K562 (cell line): ENCODE data around the gene VPS45. TPM values are rescaled to one million over a fixed set of nuclear protein-coding genes. Genes with fewer than 3 reads are reported as not detected.

ENCODE experiments used
- CTCF ChIP-seq, 3 experiments: IDR thresholded peaks in 2 of 3; conservative IDR thresholded peaks in 1 of 3; 2 replicates each; pipeline ENCODE4 v1.5.1; 2011 to 2012; ENCODE audit warnings: low read length in 3 of 3, mild to moderate bottlenecking in 3 of 3, control low read depth in 2 of 3, improper control_type of control experiment in 1 of 3, inconsistent platforms in 1 of 3, low read depth in 1 of 3, mixed read lengths in 1 of 3, moderate library complexity in 1 of 3; ENCODE audit not compliant: insufficient read depth in 2 of 3
- HLTF ChIP-seq: fragments of 450-650 bp; IDR thresholded peaks from 2 replicates; pipeline ENCODE4 v1.6.1; 2016
- SNRNP70 ChIP-seq: fragments of 200-400 bp; formaldehyde crosslinking; optimal IDR thresholded peaks from 2 replicates; pipeline ENCODE3; 2017; ENCODE audit warnings: low read depth, low read length
- ZNF384 ChIP-seq: IDR thresholded peaks from 2 replicates; pipeline ENCODE4 v1.6.1; 2012; ENCODE audit warnings: low read depth, low read length, improper control_type of control experiment
- polyA plus RNA-seq, 8 experiments: library from polyadenylated mRNA; depleted of rRNA in 4 of 8; stranded (reverse) in 5 of 8; unstranded in 3 of 8; fragments of >200 nt; fragmentation: Nextera tagmentation in 2 of 8; fragmentation: Illumina TruSeq in 1 of 8; extraction: Ambion mirVana in 2 of 8; extraction: Trizol in 1 of 8; gene quantifications; 2 replicates each; pipeline versions ENCODE4 v1.2.1 to v1.2.3, GENCODE V29; 2011 to 2014; ENCODE audit warnings: inconsistent platforms in 1 of 8, missing spikeins in 1 of 8
- total RNA-seq, 7 experiments: library from RNA; depleted of rRNA in 6 of 7; stranded (reverse); fragments of >200 nt in 6 of 7; fragmentation: Illumina TruSeq in 2 of 7; extraction: Trizol in 2 of 7; gene quantifications; 2 replicates each; pipeline versions ENCODE4 v1.2.1 to v1.2.3, GENCODE V29; 2011 to 2021; ENCODE audit warnings: low replicate concordance in 1 of 7
- TF ChIP-seq, protein P1 (sequence below): IDR thresholded peaks from 2 replicates; pipeline ENCODE4 v1.6.1; 2011; ENCODE audit warnings: borderline replicate concordance, low read depth, mild to moderate bottlenecking, moderate library complexity, low read length; ENCODE audit not compliant: insufficient read depth, poor library complexity, severe bottlenecking
- TF ChIP-seq, protein P2 (sequence below): IDR thresholded peaks from 2 replicates; pipeline ENCODE4 v1.6.1; 2012; ENCODE audit warnings: low read depth, low read length, improper control_type of control experiment, borderline replicate concordance
- TF ChIP-seq, protein P3 (sequence below): IDR thresholded peaks from 2 replicates; pipeline ENCODE4 v1.6.1; 2016; ENCODE audit warnings: missing genetic modification characterization, missing compliant biosample characterization

VPS45 gene
- total and polyA plus RNA-seq, 9 of the 15 experiments (the other 6 are each of a cell fraction or from before 2014, with no cell fraction given), result 17.9 to 48.2 (median 34.4) TPM

DNA sequence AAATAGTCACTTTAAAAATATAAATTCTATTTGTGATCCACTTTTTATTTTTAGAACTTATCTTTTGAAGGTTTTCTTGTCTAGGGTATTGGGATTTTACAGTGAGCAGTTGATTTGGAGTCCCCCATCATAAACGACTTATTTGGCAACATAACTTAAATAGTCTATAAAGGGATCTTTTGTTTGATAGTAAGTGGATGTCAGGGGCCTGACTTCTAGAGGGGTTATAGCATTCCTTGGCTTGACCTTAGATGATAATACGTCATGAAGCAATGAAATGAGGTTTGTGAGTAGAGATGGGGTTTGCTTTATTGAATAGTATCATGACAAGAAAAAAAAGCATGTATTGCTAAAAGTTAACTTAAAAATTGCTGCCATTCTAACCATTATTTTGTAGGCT is 17.8 kb downstream of the VPS45 start (continued):
- TF ChIP-seq, protein P1, sequence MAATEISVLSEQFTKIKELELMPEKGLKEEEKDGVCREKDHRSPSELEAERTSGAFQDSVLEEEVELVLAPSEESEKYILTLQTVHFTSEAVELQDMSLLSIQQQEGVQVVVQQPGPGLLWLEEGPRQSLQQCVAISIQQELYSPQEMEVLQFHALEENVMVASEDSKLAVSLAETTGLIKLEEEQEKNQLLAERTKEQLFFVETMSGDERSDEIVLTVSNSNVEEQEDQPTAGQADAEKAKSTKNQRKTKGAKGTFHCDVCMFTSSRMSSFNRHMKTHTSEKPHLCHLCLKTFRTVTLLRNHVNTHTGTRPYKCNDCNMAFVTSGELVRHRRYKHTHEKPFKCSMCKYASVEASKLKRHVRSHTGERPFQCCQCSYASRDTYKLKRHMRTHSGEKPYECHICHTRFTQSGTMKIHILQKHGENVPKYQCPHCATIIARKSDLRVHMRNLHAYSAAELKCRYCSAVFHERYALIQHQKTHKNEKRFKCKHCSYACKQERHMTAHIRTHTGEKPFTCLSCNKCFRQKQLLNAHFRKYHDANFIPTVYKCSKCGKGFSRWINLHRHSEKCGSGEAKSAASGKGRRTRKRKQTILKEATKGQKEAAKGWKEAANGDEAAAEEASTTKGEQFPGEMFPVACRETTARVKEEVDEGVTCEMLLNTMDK, result no peak
- TF ChIP-seq, protein P2, sequence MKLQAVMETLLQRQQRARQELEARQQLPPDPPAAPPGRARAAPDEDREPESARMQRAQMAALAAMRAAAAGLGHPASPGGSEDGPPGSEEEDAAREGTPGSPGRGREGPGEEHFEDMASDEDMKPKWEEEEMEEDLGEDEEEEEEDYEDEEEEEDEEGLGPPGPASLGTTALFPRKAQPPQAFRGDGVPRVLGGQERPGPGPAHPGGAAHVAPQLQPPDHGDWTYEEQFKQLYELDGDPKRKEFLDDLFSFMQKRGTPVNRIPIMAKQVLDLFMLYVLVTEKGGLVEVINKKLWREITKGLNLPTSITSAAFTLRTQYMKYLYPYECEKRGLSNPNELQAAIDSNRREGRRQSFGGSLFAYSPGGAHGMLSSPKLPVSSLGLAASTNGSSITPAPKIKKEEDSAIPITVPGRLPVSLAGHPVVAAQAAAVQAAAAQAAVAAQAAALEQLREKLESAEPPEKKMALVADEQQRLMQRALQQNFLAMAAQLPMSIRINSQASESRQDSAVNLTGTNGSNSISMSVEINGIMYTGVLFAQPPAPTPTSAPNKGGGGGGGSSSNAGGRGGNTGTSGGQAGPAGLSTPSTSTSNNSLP, result no peak
- TF ChIP-seq HLTF (no peak), ZNF384 (no peak), CTCF (IDR thresholded peaks at IDR 0.05 in 2 of 3, conservative IDR thresholded peaks at IDR 0.05 in 1 of 3; ENCODE audit: insufficient read depth in 2 of 3, low read depth in 1 of 3, low read length in 3 of 3) (no peak), SNRNP70 (no peak)
- TF ChIP-seq, protein P3, sequence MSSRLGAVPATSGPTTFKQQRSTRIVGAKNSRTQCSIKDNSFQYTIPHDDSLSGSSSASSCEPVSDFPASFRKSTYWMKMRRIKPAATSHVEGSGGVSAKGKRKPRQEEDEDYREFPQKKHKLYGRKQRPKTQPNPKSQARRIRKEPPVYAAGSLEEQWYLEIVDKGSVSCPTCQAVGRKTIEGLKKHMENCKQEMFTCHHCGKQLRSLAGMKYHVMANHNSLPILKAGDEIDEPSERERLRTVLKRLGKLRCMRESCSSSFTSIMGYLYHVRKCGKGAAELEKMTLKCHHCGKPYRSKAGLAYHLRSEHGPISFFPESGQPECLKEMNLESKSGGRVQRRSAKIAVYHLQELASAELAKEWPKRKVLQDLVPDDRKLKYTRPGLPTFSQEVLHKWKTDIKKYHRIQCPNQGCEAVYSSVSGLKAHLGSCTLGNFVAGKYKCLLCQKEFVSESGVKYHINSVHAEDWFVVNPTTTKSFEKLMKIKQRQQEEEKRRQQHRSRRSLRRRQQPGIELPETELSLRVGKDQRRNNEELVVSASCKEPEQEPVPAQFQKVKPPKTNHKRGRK (tag), result no peak
- TF ChIP-seq, all 486 proteins: peak for 0
